GM06990 (cell line): Measurements from ENCODE around the gene CPNE1.

Experiments used
- DNase-seq: peaks from one replicate; pipeline ENCODE4 v3.0.0-alpha.2; 2011; ENCODE audit not compliant: insufficient read length; ENCODE audit errors: extremely low read depth
- H3K27me3 ChIP-seq: replicated peaks from 2 replicates; pipeline ENCODE4 v1.6.0; 2011; ENCODE audit warnings: low read length; ENCODE audit not compliant: control insufficient read depth, insufficient read depth
- H3K36me3 ChIP-seq: 2 replicates; pipeline ENCODE4 v1.5.1; 2011; ENCODE audit warnings: low read length; ENCODE audit not compliant: control insufficient read depth, insufficient read depth
- H3K4me3 ChIP-seq: replicated peaks from 2 replicates; pipeline ENCODE4 v1.5.1; 2011; ENCODE audit warnings: low read depth, mild to moderate bottlenecking, control low read depth, low read length
- TF ChIP-seq, protein P1 (sequence below): IDR thresholded peaks from 2 replicates; pipeline ENCODE4 v1.5.1; 2011; ENCODE audit warnings: low read length, control low read depth, mild to moderate bottlenecking, inconsistent platforms; ENCODE audit not compliant: insufficient read depth, poor library complexity, severe bottlenecking

CPNE1 gene

DNA sequence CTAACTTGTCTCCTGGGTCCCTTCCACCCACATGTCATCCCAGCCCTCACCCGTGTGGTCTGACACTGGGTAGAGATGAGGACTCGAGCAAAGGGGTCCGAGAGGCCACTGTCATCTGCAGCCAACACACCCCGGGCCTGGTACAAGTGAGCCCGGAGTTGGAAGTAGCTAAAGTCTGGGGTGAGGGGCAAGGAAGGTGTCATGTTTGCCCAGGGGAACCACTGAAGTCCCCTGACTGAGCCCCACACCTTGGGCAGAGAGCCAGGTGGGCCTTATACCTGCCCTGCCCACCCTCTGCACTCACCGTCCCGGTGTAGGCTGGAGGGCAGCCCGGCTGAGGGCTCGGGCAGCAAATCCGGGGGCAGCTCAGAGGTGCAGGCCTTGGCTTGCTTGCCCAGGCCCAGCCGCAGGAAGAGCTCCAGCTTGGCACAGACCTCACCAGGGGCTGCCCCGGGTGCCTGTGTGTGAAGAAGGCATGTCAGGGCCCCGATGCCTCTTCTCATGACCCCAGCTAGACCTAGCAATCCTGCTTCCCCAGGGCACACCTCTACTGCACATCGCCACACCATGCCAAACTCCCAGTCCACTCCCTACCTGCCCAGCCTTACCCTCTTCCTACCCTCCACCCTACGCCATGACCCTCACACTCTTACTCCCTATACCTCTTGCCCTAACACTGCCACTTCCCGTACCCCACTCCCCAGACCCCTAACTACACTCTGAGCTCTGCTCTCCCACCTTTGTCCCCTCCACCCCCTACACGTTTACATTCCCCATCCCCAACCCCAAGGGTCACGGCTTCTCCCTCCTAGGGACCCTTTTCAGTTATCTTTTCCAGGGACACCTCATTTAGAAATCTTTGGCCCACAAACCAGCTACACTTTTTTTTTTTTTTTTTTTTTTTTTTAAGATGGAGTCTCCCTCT is 80.8 kb downstream of the CPNE1 start:
- DNase-seq = no peak
- Histone ChIP-seq H3K4me3 (no peak overlapping the region), H3K27me3 (no peaks in the 10 kb centered on the region), H3K36me3 (no peaks in the 10 kb centered on the region)
- TF ChIP-seq, protein P1, sequence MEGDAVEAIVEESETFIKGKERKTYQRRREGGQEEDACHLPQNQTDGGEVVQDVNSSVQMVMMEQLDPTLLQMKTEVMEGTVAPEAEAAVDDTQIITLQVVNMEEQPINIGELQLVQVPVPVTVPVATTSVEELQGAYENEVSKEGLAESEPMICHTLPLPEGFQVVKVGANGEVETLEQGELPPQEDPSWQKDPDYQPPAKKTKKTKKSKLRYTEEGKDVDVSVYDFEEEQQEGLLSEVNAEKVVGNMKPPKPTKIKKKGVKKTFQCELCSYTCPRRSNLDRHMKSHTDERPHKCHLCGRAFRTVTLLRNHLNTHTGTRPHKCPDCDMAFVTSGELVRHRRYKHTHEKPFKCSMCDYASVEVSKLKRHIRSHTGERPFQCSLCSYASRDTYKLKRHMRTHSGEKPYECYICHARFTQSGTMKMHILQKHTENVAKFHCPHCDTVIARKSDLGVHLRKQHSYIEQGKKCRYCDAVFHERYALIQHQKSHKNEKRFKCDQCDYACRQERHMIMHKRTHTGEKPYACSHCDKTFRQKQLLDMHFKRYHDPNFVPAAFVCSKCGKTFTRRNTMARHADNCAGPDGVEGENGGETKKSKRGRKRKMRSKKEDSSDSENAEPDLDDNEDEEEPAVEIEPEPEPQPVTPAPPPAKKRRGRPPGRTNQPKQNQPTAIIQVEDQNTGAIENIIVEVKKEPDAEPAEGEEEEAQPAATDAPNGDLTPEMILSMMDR = no peak

DNA sequence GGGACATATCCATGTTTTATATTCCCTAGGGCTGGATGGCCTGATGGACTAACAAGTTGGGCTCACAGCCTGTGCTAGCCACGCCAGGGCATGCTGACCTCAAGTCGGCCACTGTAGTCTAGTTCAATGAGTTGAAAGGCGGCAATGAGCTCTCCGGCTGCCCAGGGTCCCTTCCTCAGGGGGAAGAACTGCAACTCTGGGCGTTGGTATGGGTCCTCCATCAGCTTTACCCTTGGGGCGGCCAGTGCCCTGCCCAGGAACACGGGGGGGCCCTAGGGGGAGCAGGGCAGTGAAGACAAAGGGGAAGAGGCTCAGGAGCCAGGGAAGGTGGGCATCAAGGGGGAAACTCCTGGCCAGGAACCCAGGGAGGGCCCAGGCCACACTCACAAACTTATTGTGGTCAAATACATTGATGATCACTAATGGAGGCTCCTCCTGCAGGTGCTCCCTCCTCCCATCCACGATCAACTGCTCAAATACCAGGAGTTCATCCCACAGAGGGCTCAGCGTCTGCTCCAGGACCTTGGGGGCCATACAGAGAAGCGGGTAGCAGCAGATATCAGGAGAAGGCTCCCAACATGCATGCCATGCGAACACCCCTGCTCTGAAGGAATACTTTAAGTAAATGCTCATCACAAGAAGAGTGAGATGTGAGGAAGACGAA is 81.8 kb downstream of the CPNE1 start:
- Histone ChIP-seq H3K27me3 (no peaks in the 10 kb centered on the region), H3K4me3 (no peak overlapping the region), H3K36me3 (no peaks in the 10 kb centered on the region)
- no peak for DNase-seq
- TF ChIP-seq, protein P1 = no peak

DNA sequence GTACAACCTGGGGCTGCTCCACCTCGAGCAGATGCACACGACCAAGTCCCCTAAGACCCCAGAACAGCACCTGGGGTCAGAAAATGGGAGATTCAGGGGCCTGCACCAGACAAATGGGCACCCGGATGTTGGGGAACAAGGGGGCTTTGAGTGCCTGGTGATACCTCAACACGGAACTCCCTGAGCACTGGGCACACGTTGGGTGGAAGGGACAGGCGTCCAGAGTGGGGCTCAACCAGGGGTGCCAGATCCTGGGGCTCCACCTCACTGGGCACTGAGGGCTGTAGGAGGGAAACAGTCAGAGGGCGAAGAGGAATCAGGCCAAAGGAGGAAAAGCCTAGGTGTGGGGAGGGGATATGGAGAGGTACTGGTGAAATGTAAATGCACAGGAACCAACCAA is 82.6 kb downstream of the CPNE1 start:
- DNase-seq = no peak
- Histone ChIP-seq H3K27me3 (no peaks in the 10 kb centered on the region), H3K4me3 (no peak overlapping the region), H3K36me3 (no peaks in the 10 kb centered on the region)
- TF ChIP-seq, protein P1 = no peak

DNA sequence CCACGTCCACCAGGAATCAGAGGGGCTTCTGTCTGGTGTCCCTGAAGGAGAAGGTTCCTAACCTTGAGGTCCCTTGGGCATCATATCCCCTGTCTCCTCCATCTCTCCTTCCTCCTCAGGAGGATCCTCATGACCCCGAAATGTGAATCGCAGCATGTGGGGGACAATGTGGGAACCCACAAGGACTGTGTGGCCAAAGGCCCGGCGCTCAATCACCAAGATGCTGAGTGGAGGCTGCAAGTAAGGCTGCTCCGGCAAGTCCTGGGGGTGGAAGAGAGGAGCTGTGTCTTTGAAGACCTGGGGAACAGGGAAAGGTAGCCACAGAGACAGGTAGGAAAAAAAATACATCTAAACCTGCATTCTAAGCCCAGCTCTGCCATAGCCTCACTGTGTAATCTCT is 85.5 kb downstream of the CPNE1 start:
- no peak for DNase-seq
- no peaks in the 10 kb centered on the region for H3K36me3 ChIP-seq
- H3K27me3 ChIP-seq = no peaks in the 10 kb centered on the region
- no peak overlapping the region for H3K4me3 ChIP-seq
- TF ChIP-seq, protein P1 = no peak

DNA sequence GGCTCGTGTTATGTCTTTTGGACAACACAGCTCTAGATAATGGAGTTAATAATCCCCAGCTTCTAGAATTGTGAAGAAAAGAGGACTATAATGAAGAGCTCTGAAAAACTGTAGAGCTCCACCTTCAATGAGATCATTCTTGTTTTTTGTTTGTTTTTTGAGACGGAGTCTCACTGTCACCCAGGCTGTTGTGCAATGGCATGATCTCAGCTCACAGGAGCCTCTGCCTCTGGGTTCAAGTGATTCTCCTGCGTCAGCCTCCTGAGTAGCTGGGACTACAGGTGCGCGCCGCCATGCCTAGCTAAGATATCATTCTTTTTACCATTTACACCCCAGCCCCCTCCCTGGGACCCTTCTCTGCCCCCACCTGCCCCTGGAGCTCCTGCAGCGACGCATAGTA is 86.2 kb downstream of the CPNE1 start:
- no peaks in the 10 kb centered on the region for H3K27me3 ChIP-seq
- TF ChIP-seq, protein P1 = no peak
- H3K36me3 ChIP-seq = no peaks in the 10 kb centered on the region
- no peak overlapping the region for H3K4me3 ChIP-seq
- no peak for DNase-seq
